GM18526 (cell line): ENCODE results near the gene SLCO1B1.

Experiments used
- POLR2A ChIP-seq: IDR thresholded peaks from 3 replicates; pipeline ENCODE4 v1.6.1; 2011; ENCODE audit not compliant: insufficient read length; ENCODE audit errors: extremely low read depth

The SLCO1B1 gene, protein sequence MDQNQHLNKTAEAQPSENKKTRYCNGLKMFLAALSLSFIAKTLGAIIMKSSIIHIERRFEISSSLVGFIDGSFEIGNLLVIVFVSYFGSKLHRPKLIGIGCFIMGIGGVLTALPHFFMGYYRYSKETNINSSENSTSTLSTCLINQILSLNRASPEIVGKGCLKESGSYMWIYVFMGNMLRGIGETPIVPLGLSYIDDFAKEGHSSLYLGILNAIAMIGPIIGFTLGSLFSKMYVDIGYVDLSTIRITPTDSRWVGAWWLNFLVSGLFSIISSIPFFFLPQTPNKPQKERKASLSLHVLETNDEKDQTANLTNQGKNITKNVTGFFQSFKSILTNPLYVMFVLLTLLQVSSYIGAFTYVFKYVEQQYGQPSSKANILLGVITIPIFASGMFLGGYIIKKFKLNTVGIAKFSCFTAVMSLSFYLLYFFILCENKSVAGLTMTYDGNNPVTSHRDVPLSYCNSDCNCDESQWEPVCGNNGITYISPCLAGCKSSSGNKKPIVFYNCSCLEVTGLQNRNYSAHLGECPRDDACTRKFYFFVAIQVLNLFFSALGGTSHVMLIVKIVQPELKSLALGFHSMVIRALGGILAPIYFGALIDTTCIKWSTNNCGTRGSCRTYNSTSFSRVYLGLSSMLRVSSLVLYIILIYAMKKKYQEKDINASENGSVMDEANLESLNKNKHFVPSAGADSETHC

DNA sequence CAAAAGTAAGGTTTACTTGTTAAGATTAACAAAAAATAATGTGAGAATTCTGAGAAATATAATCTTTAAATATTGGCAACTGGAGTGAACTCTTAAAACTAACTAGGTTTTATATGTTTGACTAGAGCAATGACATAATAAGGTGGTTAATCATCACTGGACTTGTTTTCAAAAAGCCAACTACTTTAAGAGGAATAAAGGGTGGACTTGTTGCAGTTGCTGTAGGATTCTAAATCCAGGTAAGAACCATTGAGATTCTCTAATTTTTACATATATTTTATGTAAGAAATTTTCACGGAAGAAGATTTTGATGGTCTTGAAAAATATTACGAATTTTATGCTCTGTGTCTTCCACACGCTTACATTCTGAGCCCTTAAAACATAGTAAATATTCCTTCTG is at the start of gene SLCO1B1:
TSS of gene SLCO1B1 (plus strand) at position 197 of the 400 bp plus-strand sequence. CDS start 10,381 bp downstream, outside the sequence.
- TF ChIP-seq POLR2A: no peak

DNA sequence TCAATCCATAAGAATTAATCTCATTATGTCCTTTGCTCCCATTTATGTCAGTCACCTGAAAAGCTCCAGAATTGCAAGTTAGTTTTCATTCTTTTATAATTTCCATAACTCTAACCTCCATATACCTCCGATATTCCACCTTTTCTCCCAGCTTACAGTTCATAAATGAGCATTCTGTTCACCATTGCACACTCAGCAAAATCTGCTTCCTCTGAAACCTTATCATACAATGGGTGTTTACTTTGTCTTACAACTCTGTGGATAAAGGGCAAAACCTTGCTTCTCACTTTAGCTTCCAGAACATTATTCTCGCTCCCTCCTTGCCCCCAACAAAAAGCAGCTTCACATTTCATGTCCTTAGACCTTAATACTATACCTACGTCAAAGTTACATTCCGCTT is 19.3 kb upstream of the SLCO1B1 start:
- no peak for TF ChIP-seq POLR2A

DNA sequence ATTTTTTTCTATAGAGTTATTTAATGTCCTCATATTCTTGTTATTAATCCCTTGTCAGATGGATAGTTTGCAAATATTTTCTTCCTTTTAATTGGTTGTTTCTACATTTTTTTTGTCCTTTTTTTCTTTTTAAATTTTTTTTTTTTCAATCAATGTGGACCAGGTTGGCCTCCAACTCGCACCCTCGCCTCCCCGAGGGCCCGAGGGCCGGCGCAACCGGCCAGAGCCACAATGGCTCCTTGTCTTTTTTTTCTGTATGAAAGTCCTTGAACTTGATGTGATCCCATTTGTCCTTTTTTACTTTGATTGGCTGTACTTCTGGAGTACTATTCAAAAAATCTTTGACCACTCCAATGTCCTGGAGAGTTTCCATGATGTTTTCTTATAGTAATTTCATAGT is 17.7 kb upstream of the SLCO1B1 start:
- TF ChIP-seq POLR2A: no peak

DNA sequence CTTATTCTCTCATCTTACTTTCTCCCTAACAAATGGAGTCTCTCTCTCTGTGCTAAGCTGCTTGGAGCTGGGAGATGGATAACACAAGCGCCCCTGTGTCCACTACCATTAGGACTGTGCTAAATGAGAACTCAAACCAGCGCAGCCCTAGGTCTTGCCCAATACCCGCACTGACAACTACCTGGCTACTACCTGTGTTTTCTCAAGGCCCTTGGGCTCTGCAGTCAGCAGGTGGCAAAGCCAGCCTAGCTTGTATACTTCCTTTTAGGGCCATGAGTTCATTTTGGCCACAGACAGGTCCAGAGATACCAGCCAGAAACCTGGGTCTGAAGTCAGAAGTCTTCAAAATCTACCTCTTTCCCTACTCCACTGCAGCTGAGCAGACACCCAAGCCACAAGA is 13.0 kb upstream of the SLCO1B1 start:
- no peak for TF ChIP-seq POLR2A

DNA sequence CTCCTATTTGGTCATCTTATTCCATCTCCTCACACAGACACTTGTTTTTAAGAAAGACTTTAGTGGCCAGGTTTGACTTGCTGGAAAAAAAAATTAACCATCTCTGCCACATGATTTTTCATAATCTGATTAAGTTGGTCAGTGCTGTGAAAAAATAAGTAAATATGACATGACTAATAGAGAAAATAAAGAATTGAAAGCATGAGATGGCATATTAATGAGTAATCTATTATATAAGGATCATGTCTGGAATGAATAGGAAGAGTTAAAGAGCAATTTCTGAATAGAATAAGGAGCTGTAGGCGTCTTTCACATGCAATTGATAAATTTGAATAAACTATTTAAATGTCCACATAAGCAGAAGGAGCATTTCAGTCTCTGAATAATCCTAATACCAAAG is 12.2 kb upstream of the SLCO1B1 start:
- TF ChIP-seq POLR2A: no peak

DNA sequence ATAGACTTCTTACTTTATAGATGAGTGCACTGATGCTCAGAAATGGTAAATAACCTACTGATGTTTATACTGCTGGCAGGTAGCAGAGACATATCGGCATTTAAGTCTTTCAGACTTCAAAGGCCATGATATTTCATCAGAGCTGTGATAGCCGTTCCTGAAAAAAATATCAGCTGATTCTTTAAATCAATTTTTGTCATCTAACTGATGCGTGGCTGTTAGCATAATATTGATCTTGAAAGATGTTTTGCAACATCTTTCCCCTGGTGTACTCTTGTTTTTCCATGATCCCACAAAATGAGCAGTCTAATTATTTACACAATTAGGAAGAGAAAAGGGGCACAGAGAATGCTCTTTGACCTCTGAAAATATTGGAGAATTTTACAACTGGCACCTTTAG is 1.6 kb upstream of the SLCO1B1 start:
- TF ChIP-seq POLR2A: no peak

DNA sequence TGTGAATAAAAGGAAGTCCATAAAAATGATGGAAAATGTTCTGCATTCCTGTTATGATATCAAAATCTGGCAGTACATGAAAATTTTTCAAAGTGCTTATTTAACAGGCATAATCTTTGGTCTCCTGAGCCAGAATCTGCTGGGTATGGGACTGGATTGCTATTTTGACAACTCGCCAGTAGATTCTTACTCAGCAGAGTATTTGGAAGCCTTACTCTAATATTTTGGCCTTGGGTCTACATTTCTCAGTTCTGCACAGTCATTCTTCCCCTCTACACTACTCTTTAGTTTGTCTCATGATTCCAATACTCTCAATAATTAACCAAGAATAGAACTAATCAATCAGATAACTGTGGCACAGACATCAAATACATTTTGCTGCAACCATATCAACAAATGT is 1.1 kb upstream of the SLCO1B1 start:
- TF ChIP-seq POLR2A: no peak

DNA sequence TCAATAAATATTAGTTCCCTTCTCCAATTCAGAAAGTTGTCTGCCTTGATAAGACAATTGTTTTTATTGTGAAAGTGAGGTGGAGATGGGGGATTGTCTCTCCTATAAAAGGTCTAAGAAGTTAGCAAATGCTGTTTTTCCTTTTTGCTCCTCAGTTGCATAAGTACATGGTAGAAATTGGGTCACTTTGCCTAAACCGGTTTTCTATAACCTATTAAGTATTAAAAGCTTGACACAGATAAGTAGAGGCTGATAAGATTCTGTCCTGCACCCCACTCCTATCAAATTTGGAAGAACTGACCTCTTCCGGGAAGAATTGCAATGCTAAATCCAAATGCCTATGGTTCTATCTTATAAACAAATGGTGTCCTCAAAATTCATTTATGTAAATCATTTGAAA is 7.0 kb downstream of the SLCO1B1 start:
- TF ChIP-seq POLR2A: no peak

DNA sequence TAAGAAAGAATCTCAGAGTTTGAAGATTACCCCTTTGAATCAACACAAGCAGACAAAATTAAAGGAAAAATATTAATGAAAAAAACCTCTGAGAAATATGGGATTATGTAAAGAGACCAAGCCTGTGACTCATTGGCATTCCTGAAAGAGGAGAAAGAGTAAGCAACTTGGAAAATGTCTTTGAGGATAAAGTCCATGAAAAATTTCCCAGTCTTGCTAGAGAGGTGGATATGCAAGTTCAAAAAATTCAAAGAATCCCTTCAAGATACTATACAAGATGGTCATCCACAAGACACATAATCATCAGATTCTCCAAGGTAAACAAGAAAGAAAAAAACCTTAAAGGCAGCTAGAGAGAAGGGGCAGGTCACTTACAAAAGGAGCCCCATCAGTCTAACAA is 13.3 kb downstream of the SLCO1B1 start:
- no peak for TF ChIP-seq POLR2A

DNA sequence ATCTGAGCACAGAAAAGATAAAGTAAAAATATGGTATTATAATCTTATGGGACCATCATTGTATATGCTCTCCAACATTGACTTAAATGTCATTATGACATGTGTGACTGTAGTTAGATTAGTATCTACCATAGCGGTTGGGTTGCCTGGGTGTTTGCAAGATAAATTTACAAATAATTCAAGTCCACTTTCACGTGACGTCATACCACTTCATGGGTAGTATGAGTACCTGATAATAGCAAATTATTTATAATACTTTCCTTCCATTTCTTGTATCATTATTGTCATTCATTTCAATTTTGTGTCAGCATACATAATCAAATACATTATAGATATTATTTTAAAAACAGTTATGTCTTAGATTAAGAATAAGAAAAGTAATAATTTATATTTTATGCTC is 20.2 kb downstream of the SLCO1B1 start:
- no peak for TF ChIP-seq POLR2A

DNA sequence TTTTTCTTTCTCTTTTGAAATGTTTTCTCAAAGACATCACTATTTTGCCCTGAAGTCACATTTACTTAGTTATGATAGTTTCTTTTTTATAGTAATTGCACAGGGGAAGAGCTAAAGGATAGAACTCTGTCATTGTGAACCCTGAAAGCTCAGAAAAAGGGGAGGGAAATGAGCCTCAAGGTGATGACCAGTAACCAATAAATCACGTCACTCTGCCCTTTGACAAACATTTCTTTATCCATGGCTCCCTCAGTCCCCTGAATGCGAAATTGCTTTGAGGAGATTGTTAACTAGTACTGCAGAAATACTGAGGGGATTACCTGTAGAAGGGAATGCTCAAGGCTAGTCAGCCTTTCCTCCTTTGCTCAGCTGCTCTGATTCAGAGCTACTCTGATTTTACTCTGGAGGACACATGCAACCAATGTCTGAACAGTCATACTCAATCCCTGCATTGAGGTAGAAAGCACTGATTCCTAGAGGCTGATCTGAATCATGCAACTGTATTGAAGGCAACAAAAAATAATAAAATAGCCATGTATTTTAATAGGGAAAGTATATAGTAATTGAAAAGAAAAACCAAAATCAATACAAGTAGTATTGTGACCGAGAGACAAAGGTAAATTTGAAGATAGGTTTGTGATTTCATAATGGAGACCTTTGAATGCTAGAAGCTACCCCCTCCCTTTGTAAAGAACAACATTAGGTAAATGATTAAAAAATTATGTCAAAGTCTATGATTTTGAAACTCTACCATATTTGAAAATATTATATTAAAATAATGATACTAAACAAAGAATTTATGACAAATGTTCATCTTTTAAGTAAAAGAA is 24.7 kb downstream of the SLCO1B1 start:
- no peak for TF ChIP-seq POLR2A

DNA sequence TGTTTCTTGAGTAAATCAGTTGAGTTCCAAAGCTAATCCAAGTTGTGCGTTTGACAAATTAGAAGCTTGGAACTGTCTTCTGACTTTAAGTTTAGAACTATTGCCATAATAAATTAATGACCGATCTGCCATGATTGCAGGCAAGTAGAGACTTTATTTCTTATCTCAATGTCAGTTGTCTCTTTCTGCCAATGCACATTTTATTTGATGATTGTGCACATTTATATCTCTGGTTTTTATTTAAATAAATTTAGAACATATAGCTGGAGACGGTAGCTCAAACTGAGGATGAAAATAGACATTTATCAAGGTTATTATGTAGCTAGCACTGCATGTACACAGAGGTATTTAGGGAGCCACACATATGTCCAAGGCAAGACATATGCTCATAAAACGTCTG is 34.1 kb downstream of the SLCO1B1 start:
- TF ChIP-seq POLR2A: no peak

DNA sequence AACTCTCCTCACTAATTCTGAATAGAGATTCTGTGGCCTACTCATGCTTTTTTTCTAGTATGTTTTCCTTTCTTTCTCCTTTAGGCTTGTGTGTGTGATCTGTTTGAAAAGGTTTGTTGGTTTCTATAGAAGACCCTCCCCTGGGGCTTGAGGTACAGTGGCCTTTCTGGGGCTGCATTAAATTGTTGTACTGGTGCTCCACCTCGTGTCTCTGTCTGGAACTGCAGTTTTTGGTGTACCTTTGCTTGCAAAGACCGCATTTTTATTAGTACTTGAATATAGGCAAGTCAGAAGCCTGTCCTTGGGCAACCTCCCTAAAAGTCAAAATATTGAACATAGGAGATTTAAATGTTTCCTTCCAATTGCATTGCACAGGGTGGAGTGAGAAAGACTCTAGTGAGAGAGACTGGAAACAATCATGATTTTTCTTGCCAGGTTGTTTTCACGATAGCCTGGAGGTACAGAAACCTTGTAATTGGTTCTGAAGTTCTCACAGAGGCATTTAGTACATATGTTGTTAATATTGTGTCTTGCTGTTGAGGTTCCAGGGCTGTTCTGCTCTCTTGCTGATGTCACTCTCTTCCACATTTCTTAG is 39.0 kb downstream of the SLCO1B1 start:
- no peak for TF ChIP-seq POLR2A

DNA sequence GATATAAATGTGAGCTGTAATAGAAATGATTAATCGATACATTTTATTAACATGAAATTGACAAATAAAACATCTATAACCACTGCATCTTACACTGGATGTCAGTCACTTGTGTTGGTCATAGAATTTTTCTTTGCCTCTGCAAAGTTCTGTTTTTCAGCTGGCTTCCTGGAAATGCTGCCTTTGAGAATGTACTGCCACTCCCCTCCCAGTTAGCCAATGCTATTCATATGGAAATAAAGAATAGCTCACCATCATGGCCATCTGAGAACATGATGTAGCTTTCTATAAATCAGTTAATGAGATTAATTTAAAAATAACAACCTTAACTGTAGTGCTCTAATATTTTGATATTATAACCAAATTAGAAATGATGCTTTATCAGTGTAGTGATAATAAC is 41.1 kb downstream of the SLCO1B1 start:
- no peak for TF ChIP-seq POLR2A

DNA sequence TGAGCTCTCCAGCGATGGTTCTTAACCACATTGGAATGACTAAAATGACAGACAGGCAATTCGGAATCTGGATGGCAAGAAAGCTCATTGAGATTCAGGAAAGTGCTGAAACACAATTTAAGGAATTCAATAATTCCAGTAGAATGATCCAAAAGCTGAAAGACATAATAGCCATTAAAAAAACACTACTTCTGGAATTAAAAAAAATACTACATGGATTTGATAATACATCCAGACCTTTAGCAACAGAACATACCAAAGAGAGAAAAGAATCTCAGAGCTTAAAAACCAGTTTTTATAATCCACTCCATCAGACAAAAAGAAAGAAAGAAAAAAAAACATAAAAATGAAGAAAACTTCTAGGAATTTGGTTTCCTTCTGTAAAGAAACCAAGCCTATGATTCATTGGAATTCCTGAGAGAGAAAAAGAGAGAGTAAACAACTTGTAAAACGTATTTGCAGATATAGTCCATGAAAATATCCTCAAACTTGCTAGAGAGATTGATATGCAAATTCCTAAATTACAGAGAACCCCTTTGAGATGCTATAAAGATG is 52.8 kb downstream of the SLCO1B1 start:
- TF ChIP-seq POLR2A: no peak
